CD4-positive, alpha-beta T cell treated with Interferon alpha-2 for 1 hour (primary cell): ENCODE data around the gene ARPC4.
"Not testable (repeated sequence)": the region's sequence is repeated elsewhere in the genome, so short reads cannot be mapped to it uniquely, and the experiment has no call there.

ENCODE experiments used
- DNase-seq, 2 donors: peaks; one replicate each; pipeline ENCODE4 v3.0.0-alpha.2; 2020 to 2022

ARPC4 gene

DNA sequence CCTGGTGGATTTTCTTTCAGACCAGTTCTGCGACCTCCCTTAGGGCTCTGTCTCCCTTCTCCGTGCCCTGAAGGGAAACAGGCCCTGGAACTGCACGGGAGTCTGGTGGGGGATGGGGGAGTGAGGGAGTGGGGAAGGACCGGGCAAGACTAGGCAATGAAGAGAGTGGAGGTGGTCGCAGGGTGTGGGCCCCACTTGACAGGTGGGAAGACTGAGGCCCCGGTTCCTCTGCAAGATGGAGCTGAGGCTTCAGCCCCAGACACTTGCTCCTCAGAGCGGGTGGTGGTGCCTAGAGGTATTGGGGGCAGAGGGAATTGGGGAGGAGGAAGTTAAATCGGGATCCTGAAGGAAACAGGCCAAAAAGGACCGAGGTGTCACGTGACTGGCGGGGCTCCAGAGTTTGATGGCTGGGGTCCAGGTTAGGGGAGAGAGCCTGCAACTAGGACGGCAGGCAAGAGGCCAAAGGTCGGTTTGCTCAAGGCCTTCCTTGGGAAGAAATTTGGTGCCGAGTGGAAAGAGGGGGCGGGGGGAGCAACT lies 22.5 kb upstream of the ARPC4 start:
- DNase-seq = no peak

DNA sequence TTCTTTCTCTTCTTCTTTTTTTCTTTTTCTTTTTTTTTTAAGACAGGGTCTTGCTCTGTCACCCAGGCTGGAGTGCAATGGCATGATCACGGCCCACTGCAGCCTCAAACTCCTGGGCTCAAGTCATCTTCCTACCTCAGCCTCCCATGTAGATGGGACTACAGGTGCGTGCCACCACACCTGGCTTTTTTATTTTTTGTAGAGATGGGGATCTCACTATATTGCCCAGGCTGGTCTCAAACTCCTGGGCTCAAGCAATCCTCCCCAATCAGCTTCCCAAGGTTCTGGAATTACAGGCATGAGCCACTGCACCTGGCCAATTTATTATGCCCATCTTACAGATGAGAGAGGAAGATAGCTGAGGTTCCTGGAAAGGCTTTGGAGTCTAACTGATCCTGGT lies 21.9 kb upstream of the ARPC4 start:
- not testable (repeated sequence) for DNase-seq

DNA sequence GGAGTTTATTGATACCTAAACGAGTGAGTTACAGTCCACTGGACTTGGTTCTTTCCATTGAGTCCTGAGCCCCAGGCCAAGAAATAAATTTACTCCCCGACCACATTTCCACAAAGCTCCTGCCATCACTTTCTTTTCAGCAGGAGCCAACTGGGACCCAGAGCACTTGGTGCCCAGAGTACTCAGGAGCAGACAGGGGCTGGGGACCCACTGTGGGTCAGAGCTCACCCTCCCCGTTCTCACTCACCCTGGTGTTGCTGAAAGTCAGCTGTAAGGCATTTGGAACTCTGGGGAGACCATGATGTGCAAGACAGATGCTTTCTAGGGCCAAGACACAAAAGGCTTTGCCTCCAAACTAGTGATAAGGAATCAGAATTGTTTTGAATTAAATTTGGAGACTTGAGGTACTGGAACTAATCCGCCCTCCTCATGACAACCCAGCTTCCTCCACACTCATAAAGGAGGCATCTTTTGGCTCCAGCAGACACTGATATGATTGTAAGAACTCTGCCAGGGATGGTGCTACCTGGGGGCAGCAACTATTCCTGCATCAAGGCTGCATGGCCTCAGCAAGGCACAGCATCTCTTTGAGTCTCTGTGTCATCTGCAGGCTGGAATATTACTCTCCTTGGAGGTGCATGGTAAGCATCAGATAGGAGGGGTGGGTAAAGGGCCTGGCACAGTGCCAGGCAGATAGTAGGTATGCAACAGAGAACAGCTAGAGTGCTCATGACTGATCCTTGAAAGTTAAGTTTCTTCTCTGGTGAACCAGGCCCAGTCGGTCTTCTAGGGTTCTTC lies 15.8 kb upstream of the ARPC4 start:
- DNase-seq = no peak

DNA sequence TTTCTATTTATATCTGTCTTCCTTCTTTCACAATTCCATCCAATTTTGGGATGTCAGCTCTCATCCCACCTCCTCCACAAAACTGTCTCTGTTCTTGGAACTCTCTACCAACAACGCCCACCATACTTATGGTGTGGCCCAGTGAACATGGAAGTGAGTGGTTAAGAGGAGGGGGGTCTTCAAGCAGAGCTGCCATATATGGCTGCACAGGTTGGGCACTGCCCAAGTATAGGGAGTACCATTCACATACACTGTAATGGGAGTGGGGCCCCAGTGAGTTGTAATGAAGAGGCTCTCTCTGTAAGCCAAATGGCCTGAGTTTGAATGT lies 15.2 kb upstream of the ARPC4 start:
- no peak for DNase-seq

DNA sequence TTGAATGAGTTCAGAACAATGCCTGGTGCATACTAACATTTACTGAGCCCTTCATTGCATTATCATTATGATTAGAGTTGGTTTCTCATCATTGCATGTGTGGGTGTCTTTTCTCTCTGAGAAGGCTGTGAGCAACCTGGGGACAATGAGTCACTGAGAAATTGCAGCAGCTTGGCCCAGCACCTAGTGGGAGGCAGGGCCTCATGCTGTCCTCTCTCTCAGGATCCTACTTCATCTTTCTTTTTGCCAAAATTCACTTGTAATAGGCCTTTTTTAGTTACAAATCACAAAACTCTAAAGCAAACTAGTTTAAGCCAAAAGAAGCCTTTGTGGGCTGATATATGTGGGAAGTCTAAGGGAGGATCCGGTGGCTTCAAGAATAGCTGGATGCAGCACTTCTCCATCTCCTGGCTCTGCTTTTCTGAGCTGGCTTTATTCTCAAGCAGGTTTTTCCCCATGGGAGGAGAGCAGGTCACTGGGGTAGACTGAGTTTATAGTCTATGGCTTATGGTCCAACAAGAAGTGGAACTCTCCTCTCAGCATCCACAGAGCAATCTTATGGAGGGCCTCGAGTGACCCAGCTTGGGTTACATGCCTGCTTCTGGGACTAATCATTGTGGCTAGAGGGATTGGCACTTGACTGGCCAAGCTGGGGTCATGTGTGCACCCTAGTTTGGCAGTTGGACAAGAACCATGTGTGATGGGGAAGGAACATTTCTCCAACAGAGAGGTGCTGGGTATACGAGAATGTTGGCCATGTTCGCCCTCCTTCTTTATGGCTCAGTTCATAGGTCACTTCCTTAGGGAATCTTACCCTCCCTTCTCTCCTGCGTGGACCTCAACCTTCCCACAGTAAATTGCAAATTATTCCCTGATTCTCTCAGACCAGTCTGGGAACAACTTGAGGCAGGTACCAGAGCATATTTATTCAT lies 14.5 kb upstream of the ARPC4 start:
- DNase-seq = no peak

DNA sequence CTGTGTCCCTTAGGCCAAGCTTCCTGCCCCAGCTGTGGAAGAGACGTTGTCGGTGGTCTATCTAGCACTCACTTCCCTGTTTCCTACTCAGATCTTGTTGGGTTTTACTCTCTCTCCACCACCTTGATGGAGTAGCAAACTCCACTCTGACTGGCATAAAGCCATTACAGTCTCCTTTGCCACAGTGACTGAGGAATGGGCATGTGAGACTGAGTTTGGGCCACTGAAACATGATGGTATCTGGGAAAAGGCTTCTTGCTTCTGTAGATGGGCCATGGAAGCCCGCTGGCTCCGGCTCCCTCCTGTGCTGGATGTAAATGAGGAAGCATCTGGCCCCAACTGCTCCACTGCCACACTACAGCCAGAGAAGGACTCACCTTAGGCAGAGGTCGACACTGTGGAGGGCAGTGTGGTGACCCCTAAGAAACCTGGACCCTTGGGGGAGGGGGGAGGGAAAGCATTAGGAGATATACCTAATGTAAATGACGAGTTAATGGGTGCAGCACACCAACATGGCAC lies 13.7 kb upstream of the ARPC4 start:
- no peak for DNase-seq

DNA sequence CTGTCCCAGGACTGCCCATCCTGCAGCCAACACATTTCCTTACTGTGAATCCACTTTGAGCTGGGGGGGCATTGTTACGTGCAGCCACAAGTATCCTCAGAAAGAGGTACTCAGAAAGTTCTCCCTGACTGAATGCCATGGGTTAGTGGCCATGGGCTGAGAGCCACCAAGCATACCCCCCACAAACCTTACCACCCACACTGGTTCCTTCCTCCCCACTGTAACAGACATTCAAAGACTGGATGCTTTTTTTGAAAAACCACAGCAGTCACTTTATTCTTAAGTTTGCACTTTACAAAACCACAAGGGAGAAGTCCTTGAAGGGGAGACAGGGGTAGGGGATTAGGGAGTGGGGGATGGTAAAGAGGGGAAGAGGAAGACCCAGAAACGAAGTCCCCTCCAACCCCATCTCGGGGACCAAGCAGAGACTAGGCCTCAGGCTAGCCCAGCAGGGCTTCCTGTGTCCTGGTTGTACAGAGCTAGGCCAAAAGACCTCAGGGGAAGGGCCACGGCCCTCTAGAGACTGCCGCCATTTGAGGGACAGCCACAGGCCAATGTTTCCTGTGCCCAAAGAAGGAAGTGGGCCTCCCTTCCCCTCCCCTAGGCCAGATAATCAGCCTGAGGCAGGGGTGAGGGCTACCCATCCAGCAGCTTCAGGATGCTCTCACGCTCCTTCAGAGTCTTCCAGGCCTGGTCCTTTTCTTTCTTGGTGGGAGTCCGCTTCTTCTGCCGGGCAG lies 13.0 kb upstream of the ARPC4 start:
- peak; percentile 27 to 47 for DNase-seq

DNA sequence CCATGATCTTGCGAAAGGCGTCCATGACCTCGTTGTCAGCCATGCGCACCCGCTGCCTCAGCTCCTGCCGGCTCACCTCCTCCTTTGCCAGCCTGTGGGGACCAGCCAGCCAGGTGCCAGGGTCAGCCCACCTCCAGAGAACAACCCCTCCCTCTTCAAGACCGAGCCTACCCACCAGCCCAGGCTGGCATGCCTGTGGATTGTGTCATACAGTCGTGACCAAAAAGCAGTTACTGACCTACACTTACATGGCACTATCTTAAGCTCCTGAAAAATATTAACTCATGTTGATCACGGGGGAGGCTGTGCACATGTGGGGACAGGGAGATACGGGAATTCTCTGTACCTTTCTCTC lies 12.4 kb upstream of the ARPC4 start:
- DNase-seq = no peak

DNA sequence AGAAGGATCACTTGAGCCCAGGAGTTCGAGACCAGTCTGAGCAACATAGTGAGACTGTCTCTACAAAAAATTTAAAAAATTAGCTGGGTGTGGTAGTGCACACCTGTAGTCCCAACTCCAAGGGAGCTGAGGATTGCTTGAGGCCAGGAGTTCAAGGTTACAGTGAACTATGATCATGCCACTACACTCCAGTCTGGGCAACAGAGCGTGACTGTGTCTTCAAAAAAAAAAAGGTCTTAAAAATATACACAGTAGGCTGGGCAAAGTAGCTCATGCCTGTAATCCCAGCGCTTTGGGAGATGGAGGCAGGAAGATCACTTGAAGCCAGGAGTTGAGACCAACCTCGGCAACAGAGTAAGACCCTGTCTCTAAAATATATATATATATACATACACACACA lies 12.0 kb upstream of the ARPC4 start:
- DNase-seq = no peak

DNA sequence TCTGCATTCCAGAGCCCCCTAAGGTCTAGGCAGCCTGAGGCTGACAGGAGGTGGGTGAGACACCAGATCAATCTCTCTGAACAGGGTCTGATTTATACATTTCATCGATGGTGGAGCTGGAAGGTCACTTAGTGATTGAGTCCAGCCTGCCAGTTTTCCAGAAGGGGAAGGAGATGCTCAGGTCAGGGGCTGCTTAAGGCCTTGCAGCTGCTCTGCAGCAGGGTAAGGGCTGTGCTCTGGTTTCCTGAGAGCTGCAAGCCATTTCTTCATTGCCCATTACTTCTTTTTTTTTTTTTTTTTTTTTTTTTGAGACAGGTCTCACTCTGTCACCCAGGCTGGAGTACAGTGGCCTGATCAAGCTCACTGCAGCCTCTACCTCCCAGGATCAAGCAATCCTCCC lies 11.3 kb upstream of the ARPC4 start:
- DNase-seq = no peak

DNA sequence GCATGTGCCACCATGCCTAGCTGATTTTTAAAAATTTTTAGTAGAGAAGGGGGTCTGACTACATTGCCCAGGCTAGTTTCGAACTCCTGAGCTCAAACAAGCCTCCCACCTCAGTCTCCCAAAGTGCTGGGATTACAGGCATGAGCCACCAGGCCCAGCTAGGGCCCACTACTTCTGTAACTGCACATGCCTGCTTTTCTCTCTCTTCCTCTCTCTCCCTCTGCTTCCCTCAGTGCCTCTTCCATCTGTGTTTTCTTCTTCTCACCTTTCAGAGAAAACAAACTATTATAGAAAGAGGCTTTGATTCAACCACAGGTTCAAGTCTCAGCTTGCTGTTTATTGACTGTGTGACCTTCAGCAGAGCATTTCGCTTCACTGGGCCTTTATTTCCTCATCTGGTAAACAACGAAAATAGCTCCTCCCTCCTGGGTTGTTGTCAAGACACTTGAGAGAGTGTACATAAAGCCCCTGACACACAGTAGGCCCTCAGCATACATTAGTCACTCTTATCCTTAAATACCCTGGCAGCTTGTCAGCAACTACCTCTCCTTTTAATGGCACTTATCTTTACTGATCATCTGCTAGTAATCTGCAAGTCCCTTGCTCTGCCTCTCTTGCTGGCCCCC lies 10.8 kb upstream of the ARPC4 start:
- DNase-seq = no peak

DNA sequence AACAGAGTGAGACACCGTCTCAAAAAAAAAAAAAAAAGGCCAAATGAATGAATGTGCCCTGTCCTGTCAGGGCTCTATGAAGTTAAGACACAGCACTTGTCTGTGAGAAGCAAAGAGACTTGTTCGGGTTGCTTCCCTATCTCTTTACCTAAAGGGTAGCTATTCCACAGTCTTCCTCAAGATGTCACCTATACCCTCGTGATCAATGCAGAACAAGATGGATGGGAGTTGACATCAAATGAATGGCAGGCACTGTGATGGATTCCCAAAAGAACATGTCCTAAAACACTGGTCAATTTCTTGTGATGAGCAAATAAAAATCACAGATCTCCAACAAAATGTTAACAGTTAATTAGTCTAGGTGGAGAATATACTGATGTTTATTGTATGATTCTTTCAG lies 10.1 kb upstream of the ARPC4 start:
- peak in 1 of 2 donors; percentile 37 for DNase-seq

DNA sequence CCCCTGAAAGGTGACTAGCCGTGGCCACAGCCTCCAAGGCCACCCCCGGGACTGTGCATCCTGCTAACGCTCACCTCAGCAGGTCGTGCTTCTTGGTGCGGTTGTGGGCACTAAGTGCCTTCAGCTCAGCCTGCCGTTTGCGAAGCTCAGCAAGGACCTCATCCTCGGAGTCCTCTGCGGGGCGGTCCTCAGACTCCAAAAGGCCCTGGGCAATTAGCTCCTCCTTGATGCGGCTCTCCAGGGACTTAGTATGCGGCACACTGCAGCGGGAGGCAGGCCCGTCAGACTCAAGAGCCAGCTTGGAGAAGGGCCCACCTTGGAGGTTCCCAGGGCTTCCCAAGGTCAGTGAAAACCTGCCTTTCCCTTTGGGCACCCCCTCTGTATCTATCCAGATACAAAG lies 8.9 kb upstream of the ARPC4 start:
- no peak for DNase-seq

DNA sequence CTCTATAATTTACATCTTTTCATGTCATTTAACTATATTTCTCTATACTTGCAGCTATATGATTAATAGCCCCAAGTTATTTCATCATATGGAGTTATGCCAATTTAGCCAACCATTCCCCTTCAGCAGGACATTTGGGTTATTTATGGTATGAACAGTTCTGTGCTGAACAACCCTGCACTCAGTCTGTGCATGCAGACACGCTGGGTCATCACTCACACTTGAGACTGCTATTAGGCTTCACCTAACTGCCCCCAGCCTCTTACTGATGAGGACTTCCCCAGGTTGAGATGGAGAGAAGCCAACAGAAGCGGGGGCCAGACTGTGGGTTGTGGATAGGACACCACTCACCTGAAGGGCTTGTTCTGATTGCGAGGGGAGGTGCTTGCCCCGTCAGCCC lies 7.9 kb upstream of the ARPC4 start:
- DNase-seq = no peak

DNA sequence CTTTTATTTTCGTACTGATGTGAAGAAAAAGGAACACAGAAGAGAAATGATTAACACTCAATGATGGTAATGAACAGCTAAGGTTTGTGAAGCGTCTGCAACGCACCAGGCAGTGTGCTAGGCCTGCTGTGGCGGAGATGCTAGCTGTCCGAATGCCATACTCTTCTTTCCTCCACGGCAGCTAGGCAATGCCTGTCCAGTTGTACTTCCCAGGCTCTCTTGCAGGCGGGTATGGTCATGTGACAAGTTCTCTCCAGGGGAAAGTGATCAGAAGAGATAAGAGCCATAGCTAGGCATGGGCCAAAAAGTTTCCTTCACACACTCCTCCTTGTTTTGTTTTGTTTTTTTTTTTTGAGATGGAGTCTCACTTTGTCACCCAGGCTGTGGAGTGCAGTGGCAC lies 7.3 kb upstream of the ARPC4 start:
- DNase-seq = no peak

DNA sequence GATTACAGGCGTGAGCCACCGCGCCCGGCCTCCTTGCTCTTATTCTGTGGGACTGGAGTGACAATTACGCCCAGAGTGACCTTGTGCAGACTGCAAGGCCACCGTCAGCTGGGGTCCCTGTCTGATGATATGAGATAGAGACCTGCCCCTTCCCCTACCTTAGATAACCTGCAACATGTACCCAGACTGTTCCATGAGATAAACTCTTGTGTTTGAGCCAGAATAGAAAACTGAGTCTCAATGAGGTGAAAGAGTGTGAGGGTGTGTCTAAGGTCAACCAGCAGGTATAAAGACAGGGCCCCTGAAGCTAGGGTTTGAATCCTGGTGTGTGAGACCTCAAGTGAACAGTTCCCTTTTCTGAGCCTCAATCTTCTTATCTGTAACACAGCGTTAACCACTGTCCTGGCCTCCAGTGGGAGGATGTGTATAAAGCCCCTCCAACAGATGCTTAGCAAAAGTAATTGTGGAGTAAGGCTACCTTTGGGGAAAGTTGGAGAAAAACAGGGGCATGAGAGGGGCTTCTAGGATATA lies 6.6 kb upstream of the ARPC4 start:
- no peak for DNase-seq

DNA sequence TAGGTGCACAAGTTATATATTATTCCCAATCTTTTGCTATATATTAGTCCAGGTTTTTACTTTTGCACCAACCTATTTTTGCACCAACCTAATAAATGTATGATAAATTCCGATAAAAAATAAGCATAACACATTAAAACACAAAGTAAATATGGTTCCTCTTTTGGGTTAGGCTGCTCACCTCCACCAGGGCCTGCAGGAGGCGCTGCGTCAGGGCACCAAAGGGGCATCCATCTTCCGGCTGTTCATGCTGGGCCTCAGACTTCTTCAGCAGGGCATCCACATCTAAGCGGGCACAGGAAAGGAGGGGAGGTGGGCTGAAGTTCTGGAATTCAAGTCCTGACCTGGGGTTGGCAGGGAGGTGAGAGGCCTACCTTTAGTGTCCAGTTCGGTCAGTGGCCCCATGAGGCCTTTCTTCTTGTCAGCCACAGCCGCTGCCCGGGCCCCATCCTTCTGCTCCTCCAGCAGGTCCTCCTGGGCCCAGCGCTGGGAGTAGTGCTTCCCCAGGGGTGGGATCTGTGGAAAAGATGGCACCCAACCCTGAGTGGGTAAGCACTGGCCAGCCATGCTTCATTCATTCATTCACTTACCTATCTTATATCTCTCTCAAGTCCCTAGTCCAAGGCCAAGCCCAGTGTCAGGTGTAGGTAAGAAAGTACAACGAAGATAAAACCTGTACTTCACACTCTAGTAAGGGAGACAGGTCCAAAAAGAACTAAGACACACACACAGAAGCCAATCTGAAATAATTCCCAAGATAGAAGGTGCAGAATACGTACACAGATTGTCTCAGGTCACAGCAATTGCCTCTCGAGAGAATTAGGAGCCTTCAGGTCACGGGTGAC lies 5.8 kb upstream of the ARPC4 start:
- DNase-seq = peak in 1 of 2 donors; percentile 15

DNA sequence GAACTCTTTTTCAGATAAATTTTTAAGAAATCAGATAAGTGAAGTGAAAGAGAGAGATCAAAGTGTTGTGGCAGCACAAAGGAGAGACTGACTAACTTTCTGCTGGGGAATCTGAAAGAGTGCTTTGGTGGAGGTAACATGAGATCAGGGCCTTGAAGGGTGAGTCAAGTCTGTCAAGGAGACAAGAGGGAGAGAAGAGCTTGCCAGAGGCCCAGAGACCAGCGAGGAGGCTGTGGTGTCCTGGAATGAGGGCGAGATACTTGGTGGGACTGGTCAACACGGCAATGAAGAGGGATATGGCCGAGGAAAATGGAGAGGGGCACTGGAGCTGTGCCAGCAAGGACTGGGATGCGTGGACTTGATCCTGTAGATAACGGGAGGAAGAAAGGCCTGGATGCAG lies 5.2 kb upstream of the ARPC4 start:
- peak in 1 of 2 donors; percentile 15 for DNase-seq

DNA sequence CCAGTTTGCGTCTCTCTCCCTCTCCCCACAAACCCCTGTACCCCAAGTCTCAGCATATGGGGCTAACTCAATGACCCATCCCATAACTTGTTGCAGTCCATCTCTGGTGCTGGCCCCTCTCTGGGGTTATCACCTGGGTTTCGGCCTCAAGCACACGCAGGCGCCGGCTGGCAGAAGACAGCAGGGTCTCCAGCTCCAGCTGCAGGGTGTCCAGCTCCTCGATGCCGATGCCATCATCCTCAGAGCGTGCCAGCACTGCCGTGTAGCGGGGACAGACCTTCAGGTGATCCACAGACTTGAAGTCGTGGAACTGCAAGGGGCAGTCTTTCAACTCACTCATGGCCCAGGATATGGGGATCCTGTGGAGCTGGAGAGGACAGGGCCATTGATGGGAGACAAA lies 1.8 kb upstream of the ARPC4 start:
- DNase-seq = no peak

DNA sequence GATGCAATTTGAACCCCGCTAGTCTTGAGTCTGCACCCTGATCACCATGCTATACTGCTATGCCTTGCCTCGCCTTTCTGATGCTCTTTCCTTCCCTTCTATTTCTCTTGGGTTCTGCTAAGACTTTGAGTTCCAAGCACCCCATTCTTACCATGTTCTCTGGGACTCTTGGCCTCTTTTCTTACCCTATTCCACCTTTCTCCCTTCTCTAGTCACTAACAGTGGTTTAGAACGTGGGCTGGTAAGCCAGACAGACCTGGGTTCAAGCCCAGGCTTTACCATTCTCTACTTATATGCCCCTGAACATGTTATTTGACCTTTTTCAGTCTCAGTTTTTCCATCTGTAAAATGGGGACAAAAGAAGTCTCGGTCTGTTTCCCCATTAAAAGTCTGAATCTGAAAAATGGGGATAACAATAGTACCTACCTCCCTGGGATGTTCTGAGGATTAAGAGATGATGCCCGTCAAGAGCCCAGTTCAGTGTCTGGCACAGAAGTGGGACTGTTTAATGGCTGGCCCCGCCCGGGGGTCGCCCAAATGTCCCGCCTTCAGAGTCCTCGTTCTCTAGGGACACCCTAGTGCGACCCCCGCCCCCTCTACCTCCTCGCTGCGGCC lies 985 bp upstream of the ARPC4 start:
- DNase-seq = no peak
